Left ventricle myocardium inferior (tissue), 1 donor: ENCODE measurements around the gene C5AR2. TPM values are rescaled to one million over a fixed set of nuclear protein-coding genes. Genes with fewer than 3 reads are reported as not detected.
"Not testable (repeated sequence)": the region's sequence is repeated elsewhere in the genome, so short reads cannot be mapped to it uniquely, and the experiment has no call there.

Source experiments
- DNase-seq: peaks from one replicate; pipeline ENCODE4 v3.0.0-alpha.2; 2020
- H3K27ac ChIP-seq: fragments of 200-600 bp; replicated peaks from 2 replicates; pipeline ENCODE4 v1.8.0; 2021
- H3K27me3 ChIP-seq: fragments of 200-600 bp; 2 replicates; pipeline ENCODE4 v1.8.0; 2021; ENCODE audit warnings: low read depth
- H3K36me3 ChIP-seq: fragments of 200-600 bp; 2 replicates; pipeline ENCODE4 v1.8.0; 2021
- H3K4me1 ChIP-seq: fragments of 200-600 bp; 2 replicates; pipeline ENCODE4 v1.8.0; 2021
- H3K4me3 ChIP-seq: fragments of 200-600 bp; 2 replicates; pipeline ENCODE4 v1.8.0; 2021; ENCODE audit warnings: mild to moderate bottlenecking, moderate library complexity
- H3K9me3 ChIP-seq: fragments of 200-600 bp; replicated peaks from 2 replicates; pipeline ENCODE4 v1.8.0; 2021
- intact Hi-C: fragments of 100-400 bp; cut with micrococcal nuclease; formaldehyde crosslinking; loops from one replicate; pipeline ENCODE4 v1.11.0; 2022
- total RNA-seq: library from RNA; stranded (reverse); fragmentation: NEBNext Ultra II Directional; extraction: Animal tissue kit (Norgen Biotek cat#: 25700); gene quantifications from one replicate; pipeline ENCODE4 v1.2.1, GENCODE V29; 2021
- TF ChIP-seq, protein P1 (sequence below): fragments of 200-600 bp; IDR thresholded peaks from 2 replicates; pipeline ENCODE4 v1.8.0; 2021; ENCODE audit warnings: antibody characterized with exemption, mild to moderate bottlenecking, borderline replicate concordance
- donor health status: DM: no; HTN: yes; CAD: no; lungs with severe emphysema.

C5AR2 gene
- total RNA-seq, 1 donor from 2014 or later, result 0.38 TPM

DNA sequence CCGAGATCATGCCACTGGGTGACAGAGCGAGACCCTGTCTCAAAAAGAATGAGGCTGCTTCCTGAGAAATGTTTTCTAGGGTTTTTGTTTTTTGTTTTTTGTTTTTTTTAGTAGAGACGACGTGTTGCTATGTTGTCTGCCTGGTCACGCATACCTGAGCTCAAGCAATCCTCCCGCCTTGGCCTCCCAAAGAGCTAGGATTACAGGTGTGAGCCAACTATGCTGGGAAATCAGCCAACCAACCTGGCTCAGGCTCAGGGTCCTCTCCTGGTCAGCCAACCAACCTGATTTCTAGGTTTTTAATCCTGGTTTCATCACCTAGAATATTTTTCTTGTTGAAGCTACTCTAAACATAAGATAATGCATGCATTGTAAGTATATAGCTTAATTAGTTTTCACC is 24.9 kb downstream of the C5AR2 start:
- peaks cover 6% of the 10 kb centered on the region for H3K9me3 ChIP-seq
- no peaks in the 10 kb centered on the region for H3K27me3 ChIP-seq
- H3K27ac ChIP-seq, result no peak overlapping the region
- H3K36me3 ChIP-seq, result peaks cover 94% of the 10 kb centered on the region
- intact Hi-C loops, result no loop called here
- DNase-seq, result no peak
- no peak overlapping the region for H3K4me3 ChIP-seq
- TF ChIP-seq, protein P1, sequence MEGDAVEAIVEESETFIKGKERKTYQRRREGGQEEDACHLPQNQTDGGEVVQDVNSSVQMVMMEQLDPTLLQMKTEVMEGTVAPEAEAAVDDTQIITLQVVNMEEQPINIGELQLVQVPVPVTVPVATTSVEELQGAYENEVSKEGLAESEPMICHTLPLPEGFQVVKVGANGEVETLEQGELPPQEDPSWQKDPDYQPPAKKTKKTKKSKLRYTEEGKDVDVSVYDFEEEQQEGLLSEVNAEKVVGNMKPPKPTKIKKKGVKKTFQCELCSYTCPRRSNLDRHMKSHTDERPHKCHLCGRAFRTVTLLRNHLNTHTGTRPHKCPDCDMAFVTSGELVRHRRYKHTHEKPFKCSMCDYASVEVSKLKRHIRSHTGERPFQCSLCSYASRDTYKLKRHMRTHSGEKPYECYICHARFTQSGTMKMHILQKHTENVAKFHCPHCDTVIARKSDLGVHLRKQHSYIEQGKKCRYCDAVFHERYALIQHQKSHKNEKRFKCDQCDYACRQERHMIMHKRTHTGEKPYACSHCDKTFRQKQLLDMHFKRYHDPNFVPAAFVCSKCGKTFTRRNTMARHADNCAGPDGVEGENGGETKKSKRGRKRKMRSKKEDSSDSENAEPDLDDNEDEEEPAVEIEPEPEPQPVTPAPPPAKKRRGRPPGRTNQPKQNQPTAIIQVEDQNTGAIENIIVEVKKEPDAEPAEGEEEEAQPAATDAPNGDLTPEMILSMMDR, result no peak
- H3K4me1 ChIP-seq, result peaks cover 9% of the 10 kb centered on the region

DNA sequence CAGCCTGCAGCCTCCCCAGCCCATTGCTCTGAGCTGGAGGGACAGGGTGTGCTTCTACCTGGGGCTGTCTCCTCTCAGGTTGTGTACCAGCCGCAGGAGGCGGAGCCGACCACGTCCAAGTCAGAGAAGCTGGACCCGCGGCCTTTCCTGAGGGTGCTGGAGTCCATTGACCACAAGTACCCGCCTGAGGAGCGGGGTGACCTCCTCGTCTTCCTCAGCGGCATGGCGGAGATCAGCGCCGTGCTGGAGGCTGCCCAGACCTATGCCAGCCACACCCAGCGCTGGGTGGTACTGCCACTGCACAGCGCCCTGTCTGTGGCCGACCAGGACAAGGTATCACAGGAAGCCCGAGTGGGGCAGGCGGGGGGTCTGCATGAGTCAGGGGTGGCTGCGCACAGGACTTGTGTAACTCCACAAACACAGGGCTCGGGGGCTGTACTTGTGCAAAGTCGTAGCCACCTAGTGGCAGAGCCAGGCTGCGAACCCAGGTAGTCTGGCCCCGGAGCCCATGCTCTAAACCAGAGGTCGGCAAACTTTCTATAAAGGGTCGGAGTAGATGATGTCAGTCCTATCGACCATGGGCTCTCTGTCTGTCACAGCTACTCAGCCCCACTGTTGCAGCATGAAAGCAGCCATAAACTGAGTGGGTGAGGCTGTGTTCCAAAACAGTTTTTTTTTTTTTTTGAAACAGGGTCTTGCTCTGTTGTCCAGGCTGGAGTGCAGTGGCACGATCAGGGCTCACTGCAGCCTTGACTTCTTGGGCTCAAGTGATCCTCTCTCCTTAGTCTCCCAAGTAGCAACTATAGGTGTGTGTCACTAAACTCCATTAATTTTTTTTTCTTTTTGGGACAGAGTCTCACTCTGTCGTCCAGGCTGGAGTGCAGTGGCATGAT is 26.1 kb downstream of the C5AR2 start:
- no peak for DNase-seq
- H3K4me3 ChIP-seq, result no peak overlapping the region
- H3K9me3 ChIP-seq, result peaks cover 6% of the 10 kb centered on the region
- TF ChIP-seq, protein P1, result no peak
- H3K27me3 ChIP-seq, result no peaks in the 10 kb centered on the region
- peaks cover 8% of the 10 kb centered on the region for H3K4me1 ChIP-seq
- intact Hi-C loops, result no loop called here
- H3K27ac ChIP-seq, result no peak overlapping the region
- H3K36me3 ChIP-seq, result peaks cover 100% of the 10 kb centered on the region

DNA sequence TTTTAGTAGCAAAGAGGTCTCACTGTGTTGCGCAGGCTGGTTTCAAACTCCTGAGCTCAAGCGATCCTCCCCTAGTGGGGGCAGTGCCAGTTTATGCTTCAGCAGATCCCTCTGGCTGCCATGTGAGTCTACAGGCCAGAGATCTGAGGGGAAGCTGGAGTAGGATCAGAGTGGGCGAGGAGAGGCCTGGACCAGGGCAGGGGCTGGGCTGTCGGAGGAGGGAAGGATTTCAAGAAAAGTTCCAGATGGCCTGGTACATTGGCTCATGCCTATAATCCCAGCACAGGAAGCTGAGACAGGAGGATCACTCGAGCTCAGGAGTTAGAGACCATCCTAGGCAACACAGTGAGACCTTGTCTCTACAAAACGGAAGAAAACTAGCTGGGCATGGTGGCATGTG is 27.0 kb downstream of the C5AR2 start:
- TF ChIP-seq, protein P1, result no peak
- DNase-seq, result no peak
- Histone ChIP-seq H3K9me3 (peaks cover 6% of the 10 kb centered on the region), H3K27ac (no peak overlapping the region), H3K4me1 (no peaks in the 10 kb centered on the region), H3K4me3 (no peak overlapping the region), H3K36me3 (peaks cover 100% of the 10 kb centered on the region), H3K27me3 (no peaks in the 10 kb centered on the region)
- intact Hi-C loops, result no loop called here

DNA sequence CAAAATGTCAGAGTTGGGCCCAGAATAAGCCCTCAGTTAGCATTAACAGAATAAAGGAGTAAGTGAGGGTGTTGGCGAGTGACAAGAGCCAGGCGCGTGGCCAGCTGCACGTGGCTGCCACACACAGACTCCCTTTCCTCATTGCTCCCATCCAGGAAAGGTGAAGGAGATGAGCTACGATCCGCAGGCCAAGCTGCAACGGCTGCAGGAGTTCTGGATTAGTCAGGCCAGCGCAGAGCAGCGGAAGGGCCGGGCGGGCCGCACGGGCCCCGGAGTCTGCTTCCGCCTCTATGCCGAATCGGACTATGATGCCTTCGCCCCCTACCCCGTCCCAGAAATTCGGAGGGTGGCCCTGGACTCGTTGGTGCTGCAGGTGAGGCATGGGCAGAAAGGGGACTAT is 30.3 kb downstream of the C5AR2 start:
- Histone ChIP-seq H3K9me3 (peaks cover 4% of the 10 kb centered on the region), H3K4me1 (no peaks in the 10 kb centered on the region), H3K4me3 (no peak overlapping the region), H3K27me3 (no peaks in the 10 kb centered on the region), H3K27ac (no peak overlapping the region), H3K36me3 (peaks cover 99% of the 10 kb centered on the region)
- DNase-seq, result no peak
- intact Hi-C loops, result no loop called here
- TF ChIP-seq, protein P1, result no peak

DNA sequence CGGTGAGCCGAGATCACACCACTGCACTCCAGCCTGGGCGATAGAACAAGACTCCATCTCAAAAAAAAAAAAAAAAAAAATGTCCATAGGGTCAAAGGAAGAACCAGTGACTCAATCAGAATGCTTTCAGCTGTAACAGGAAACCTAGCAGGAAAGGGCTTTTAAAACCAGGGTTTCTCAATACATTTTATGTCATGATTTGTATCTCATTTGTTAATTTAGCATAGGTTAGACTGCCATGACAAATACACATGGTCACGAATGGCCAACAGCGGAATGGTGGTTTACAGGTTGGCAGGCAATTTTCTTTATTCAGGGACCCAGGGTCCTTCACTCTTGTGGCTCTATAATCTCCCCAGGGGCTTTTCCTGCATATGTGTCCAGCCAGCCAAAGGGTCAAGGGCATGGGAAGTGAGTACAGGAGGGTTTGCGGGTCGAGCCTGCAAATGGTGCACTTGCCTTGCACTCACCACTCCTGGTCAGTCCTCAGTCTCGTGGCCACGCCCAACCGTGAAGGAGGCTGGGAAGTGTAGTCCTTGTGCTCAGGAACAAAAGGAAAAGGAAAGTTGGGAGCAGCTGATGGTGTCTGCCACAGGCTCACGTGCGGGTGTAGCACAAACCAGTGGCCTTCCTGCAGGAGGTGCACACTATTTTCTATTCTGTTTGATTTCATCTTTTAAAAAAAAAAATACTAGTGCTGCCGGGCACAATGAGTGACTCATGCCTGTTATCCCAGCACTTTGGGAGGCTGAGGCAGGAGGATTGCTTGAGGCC is 32.0 kb downstream of the C5AR2 start:
- TF ChIP-seq, protein P1, result no peak
- Histone ChIP-seq H3K36me3 (peaks cover 94% of the 10 kb centered on the region), H3K27me3 (no peaks in the 10 kb centered on the region), H3K27ac (no peak overlapping the region), H3K4me3 (no peak overlapping the region), H3K9me3 (no peaks in the 10 kb centered on the region), H3K4me1 (no peaks in the 10 kb centered on the region)
- intact Hi-C loops, result no loop called here
- DNase-seq, result no peak

DNA sequence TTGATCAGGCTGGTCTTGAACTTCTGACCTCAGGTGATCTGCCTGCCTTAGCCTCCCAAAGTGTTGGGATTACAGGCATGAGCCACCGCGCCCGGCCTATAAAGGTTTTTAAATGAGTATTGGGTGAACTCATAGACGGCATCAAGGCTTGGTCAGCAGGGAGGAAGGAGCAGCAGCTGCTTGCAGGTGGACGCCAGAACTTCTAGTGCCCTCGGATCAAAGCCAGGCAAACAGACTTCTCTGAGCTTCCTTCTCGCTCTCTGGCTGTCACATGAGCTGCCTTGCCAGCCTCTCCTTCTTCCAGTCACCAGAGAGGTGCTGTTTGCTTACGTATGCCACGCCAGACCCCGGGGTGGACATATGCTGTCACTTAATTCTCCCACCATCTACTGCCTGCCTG is 33.5 kb downstream of the C5AR2 start:
- H3K27me3 ChIP-seq, intact Hi-C loops, H3K9me3 ChIP-seq, H3K27ac ChIP-seq, H3K4me3 ChIP-seq, DNase-seq, H3K4me1 ChIP-seq: not testable (repeated sequence)
- H3K36me3 ChIP-seq, result peaks cover 93% of the 10 kb centered on the region
